ENCODE measurements around the gene WNT9A. TPM values are rescaled to one million over a fixed set of nuclear protein-coding genes. Genes with fewer than 3 reads are reported as not detected.

WNT9A gene
- total RNA-seq, 6 donors from 2014 or later = 4.2 to 15.5 (median 10.9) TPM

- Histone ChIP-seq H3K9me3 (no peaks in the 10 kb centered on the region), H3K4me3 (peak overlapping the region; percentile 9 to 61 (median 48)), H3K27ac (peak overlapping the region; percentile 69 to 85 (median 79)), H3K27me3 (peaks cover 0 to 6% (median 1%) of the 10 kb centered on the region in 4 donors), H3K36me3 (no peaks in the 10 kb centered on the region), H3K4me1 (peaks cover 20 to 25% (median 23%) of the 10 kb centered on the region in 4 donors)
- 18 to 35% methylated on average over 22 to 40 of the region's 40 CpGs for WGBS, 2 donors
- DNase-seq = peak in 1 of 2 donors; percentile 88
- ATAC-seq (ENCODE audit: low FRiP score in 2 of 2) = peak in 1 of 2 donors; percentile 59
- TF ChIP-seq POLR2AphosphoS5 (IDR thresholded peaks at IDR 0.05) (no peak), POLR2A (IDR thresholded peaks at IDR 0.05) (peak in 1 of 4 donors; percentile 29), EP300 (IDR thresholded peaks at IDR 0.05) (no peak), CTCF (IDR thresholded peaks at IDR 0.05) (no peak)
These were observed 59.9 kb downstream of the WNT9A start for GRCh38 chr1:227887697-227888403.

GRCh38 chr1:227886993-227887696 is 60.6 kb downstream of the WNT9A start:
- Histone ChIP-seq H3K9me3 (no peaks in the 10 kb centered on the region), H3K27ac (peak overlapping the region; percentile 69 to 85 (median 79)), H3K4me3 (peak overlapping the region; percentile 9 to 61 (median 48)), H3K4me1 (peaks cover 20 to 25% (median 23%) of the 10 kb centered on the region in 4 donors), H3K36me3 (no peaks in the 10 kb centered on the region), H3K27me3 (peaks cover 0 to 6% (median 1%) of the 10 kb centered on the region in 4 donors)
- TF ChIP-seq POLR2AphosphoS5 (IDR thresholded peaks at IDR 0.05) (no peak), CTCF (IDR thresholded peaks at IDR 0.05) (no peak), POLR2A (IDR thresholded peaks at IDR 0.05) (no peak), EP300 (IDR thresholded peaks at IDR 0.05) (no peak)
- WGBS, 2 donors = 3 to 10% methylated on average over 2 to 19 of the region's 30 CpGs
- ATAC-seq (ENCODE audit: low FRiP score in 2 of 2) (peak in 1 of 2 donors; percentile 75), DNase-seq (peak; percentile 22 to 88)

- 20 to 53% methylated on average over 3 to 18 of the region's 18 CpGs for WGBS, 2 donors
- DNase-seq (peak; percentile 15 to 59), ATAC-seq (ENCODE audit: low FRiP score in 2 of 2) (no peak)
- TF ChIP-seq POLR2A (IDR thresholded peaks at IDR 0.05) (no peak), EP300 (IDR thresholded peaks at IDR 0.05) (no peak), POLR2AphosphoS5 (IDR thresholded peaks at IDR 0.05) (no peak), CTCF (IDR thresholded peaks at IDR 0.05) (no peak)
- no peaks in the 10 kb centered on the region for H3K9me3 ChIP-seq
- H3K27ac ChIP-seq = peak overlapping the region in 3 of 4 donors; percentile 78 to 85 (median 80)
- no peaks in the 10 kb centered on the region for H3K36me3 ChIP-seq
- H3K4me3 ChIP-seq = peak overlapping the region in 3 of 4 donors; percentile 43 to 61 (median 52)
- H3K27me3 ChIP-seq = peaks cover 0 to 6% (median 1%) of the 10 kb centered on the region in 4 donors
- H3K4me1 ChIP-seq = peaks cover 20 to 25% (median 23%) of the 10 kb centered on the region in 4 donors
These were observed 61.2 kb downstream of the WNT9A start for GRCh38 chr1:227886503-227886961.

GRCh38 chr1:227885648-227886502 is 61.9 kb downstream of the WNT9A start:
- DNase-seq (peak; percentile 31 to 52), ATAC-seq (ENCODE audit: low FRiP score in 2 of 2) (peak in 1 of 2 donors; percentile 55)
- peak overlapping the region in 1 of 4 donors; percentile 61 for H3K4me3 ChIP-seq
- H3K4me1 ChIP-seq = peaks cover 20 to 25% (median 23%) of the 10 kb centered on the region in 4 donors
- WGBS, 2 donors = 51 to 58% methylated on average over 7 to 14 of the region's 14 CpGs
- no peaks in the 10 kb centered on the region for H3K9me3 ChIP-seq
- peak overlapping the region in 3 of 4 donors; percentile 78 to 85 (median 80) for H3K27ac ChIP-seq
- peaks cover 0 to 6% (median 1%) of the 10 kb centered on the region in 4 donors for H3K27me3 ChIP-seq
- TF ChIP-seq EP300 (IDR thresholded peaks at IDR 0.05) (no peak), CTCF (IDR thresholded peaks at IDR 0.05) (no peak), POLR2AphosphoS5 (IDR thresholded peaks at IDR 0.05) (no peak), POLR2A (IDR thresholded peaks at IDR 0.05) (no peak)
- H3K36me3 ChIP-seq = no peaks in the 10 kb centered on the region

All from upper lobe of left lung (tissue), 6 donors.